GM19351 (cell line): Measurements from ENCODE around the gene FAM162A.
"Not testable (repeated sequence)": the region's sequence is repeated elsewhere in the genome, so short reads cannot be mapped to it uniquely, and the experiment has no call there.

Source experiments
- ATAC-seq: cut with Tn5 transposase; IDR thresholded peaks from one replicate; pipeline ENCODE4 v1.9.1; 2021; ENCODE audit warnings: mild to moderate bottlenecking, moderate library complexity; ENCODE audit not compliant: unreplicated experiment

Gene FAM162A

GRCh38 chr3:122383771-122384697 lies at the start of gene FAM162A:
FAM162A (plus strand) TSS chr3:122384182; CDS start chr3:122384266, 84 bp downstream.
- peak; percentile 94 for ATAC-seq

GRCh38 chr3:122342803-122343202 lies 41.2 kb upstream of the FAM162A start:
- no peak for ATAC-seq

- ATAC-seq = no peak
Measured at GRCh38 chr3:122343654-122344053, 40.3 kb upstream of the FAM162A start.

- no peak for ATAC-seq
Measured at GRCh38 chr3:122349171-122349570, 34.8 kb upstream of the FAM162A start.

GRCh38 chr3:122350814-122351418 lies 33.1 kb upstream of the FAM162A start:
- no peak for ATAC-seq

- ATAC-seq = no peak
Measured at GRCh38 chr3:122351612-122352011, 32.4 kb upstream of the FAM162A start.

- no peak for ATAC-seq
Measured at GRCh38 chr3:122353215-122353614, 30.8 kb upstream of the FAM162A start.

GRCh38 chr3:122353893-122354401 lies 30.0 kb upstream of the FAM162A start:
- ATAC-seq = no peak

- ATAC-seq = no peak
Measured at GRCh38 chr3:122355612-122356011, 28.4 kb upstream of the FAM162A start.

- no peak for ATAC-seq
Measured at GRCh38 chr3:122356402-122356801, 27.6 kb upstream of the FAM162A start.

GRCh38 chr3:122357828-122358702 lies 25.9 kb upstream of the FAM162A start:
- ATAC-seq = no peak

- ATAC-seq = no peak
Measured at GRCh38 chr3:122358703-122359032, 25.3 kb upstream of the FAM162A start.

GRCh38 chr3:122362026-122362425 lies 22.0 kb upstream of the FAM162A start:
- ATAC-seq = no peak

GRCh38 chr3:122364490-122364889 lies 19.5 kb upstream of the FAM162A start:
- no peak for ATAC-seq

- no peak for ATAC-seq
Measured at GRCh38 chr3:122365073-122365472, 18.9 kb upstream of the FAM162A start.

- not testable (repeated sequence) for ATAC-seq
Measured at GRCh38 chr3:122365582-122366378, 18.2 kb upstream of the FAM162A start.

- no peak for ATAC-seq
Measured at GRCh38 chr3:122366379-122366749, 17.6 kb upstream of the FAM162A start.

- ATAC-seq = no peak
Measured at GRCh38 chr3:122374034-122374433, 9.9 kb upstream of the FAM162A start.

GRCh38 chr3:122377975-122378374 lies 6.0 kb upstream of the FAM162A start:
- no peak for ATAC-seq

- ATAC-seq = peak; percentile 39
Measured at GRCh38 chr3:122382888-122383666, 905 bp upstream of the FAM162A start, which contains the start of gene MIX23. MIX23 (minus strand) TSS chr3:122383231; CDS start chr3:122383224, 7 bp downstream.
